ENCODE data around the gene RHEX.

- TF ChIP-seq CTCF (IDR thresholded peaks at IDR 0.05; ENCODE audit: low read depth, low read length) (no peak), EZH2phosphoT487 (IDR thresholded peaks at IDR 0.05; ENCODE audit: low read depth) (no peak)
These were observed 46.0 kb upstream of the RHEX start for GRCh38 chr1:206006946-206007345.

Measured in OCI-LY3 (cell line).